Right ventricle myocardium inferior (tissue), 1 donor: Measurements from ENCODE around the gene PTPN11. TPM values are rescaled to one million over a fixed set of nuclear protein-coding genes. Genes with fewer than 3 reads are reported as not detected.

Experiments
- total RNA-seq: library from RNA; stranded (reverse); fragmentation: NEBNext Ultra II Directional; extraction: Animal tissue kit (Norgen Biotek cat#: 25700); gene quantifications from one replicate; pipeline ENCODE4 v1.2.1, GENCODE V29; 2021
- donor health status: DM: no; HTN: yes; CAD: no; lungs with severe emphysema.

PTPN11 gene
- total RNA-seq, 1 donor from 2014 or later: 114 TPM

Other genes starting within 250 kb of the PTPN11 start
- gene HECTD4, start 36.5 kb upstream of the PTPN11 start, total RNA-seq: 22.6 TPM
- gene RPL6, start 9.3 kb upstream of the PTPN11 start, total RNA-seq: 646 TPM